D721Med (cell line): ENCODE results near the gene DLL3.

Source experiments
- DNase-seq: peaks from one replicate; pipeline ENCODE4 v3.0.0; 2011; ENCODE audit warnings: low spot score; ENCODE audit not compliant: insufficient read length
- FAIRE-seq: peaks from 2 replicates; lab custom pipeline; 2011; peaks lifted over from hg19 to GRCh38; lab: Jason Lieb, UNC
- TF ChIP-seq, protein P1 (sequence below): IDR thresholded peaks from 2 replicates; pipeline ENCODE4 v1.5.1; 2012; ENCODE audit warnings: mild to moderate bottlenecking, control low read depth; ENCODE audit not compliant: insufficient read depth; ENCODE audit errors: missing control alignments

DLL3 gene

DNA sequence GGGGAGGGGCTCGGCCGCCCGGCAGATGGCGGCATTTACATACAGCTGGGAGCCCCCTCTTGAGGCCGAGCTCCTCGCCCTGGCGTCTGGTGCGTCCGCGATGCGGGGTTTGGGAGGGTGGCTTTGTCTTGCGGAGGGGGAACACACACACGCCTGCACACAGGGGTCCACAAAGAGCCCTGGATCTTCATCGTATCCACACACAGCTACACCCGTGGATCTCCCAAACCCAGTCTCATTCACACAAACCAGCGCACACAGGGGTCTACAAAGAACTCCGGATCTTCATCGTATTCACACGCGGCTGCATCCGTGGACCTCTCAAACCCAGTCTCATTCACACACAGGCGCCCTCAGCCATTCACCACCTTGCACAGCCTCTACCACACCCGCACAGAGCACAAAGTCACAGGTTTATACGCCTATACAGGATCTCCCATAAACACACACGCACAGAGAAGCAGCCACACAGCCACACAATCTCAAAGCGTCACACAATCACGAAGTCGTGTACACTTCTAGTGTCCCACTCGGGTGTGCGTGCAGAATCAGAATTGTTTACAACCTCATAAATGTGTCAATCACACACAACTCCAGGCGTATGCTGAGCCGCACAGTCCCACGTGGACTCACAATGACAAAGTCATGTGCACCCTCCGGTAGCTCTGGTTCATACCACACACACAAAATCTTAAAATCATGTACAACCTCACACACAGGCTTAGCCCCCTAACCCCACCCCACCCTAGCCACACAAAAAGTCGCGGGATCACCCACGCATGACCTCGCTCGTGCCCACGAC, 550 bp upstream of the DLL3 start:
- DNase-seq (no peak), FAIRE-seq (peak; percentile 73)
- TF ChIP-seq, protein P1, sequence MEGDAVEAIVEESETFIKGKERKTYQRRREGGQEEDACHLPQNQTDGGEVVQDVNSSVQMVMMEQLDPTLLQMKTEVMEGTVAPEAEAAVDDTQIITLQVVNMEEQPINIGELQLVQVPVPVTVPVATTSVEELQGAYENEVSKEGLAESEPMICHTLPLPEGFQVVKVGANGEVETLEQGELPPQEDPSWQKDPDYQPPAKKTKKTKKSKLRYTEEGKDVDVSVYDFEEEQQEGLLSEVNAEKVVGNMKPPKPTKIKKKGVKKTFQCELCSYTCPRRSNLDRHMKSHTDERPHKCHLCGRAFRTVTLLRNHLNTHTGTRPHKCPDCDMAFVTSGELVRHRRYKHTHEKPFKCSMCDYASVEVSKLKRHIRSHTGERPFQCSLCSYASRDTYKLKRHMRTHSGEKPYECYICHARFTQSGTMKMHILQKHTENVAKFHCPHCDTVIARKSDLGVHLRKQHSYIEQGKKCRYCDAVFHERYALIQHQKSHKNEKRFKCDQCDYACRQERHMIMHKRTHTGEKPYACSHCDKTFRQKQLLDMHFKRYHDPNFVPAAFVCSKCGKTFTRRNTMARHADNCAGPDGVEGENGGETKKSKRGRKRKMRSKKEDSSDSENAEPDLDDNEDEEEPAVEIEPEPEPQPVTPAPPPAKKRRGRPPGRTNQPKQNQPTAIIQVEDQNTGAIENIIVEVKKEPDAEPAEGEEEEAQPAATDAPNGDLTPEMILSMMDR = peak; percentile 36

DNA sequence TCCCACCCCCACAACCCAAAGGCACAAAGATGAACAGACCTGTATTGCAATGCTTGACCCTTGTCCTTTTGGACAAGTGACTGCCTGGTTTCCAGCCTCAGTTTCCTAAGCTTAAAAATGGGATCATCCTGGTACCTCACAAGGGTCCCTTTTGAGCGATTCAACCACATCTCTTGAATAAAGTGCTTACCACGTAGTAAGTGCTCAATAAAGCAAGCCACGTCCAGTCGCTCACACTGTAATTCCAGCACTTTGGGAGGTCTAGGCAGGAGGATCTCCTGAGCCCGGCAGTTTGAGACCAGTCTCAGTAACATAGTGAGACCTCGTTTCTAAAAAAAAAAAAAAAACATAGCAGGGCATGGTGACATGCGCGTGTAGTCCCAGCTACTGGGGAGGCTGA, 1.2 kb downstream of the DLL3 start:
- TF ChIP-seq, protein P1 = no peak
- DNase-seq (no peak), FAIRE-seq (no peak)

DNA sequence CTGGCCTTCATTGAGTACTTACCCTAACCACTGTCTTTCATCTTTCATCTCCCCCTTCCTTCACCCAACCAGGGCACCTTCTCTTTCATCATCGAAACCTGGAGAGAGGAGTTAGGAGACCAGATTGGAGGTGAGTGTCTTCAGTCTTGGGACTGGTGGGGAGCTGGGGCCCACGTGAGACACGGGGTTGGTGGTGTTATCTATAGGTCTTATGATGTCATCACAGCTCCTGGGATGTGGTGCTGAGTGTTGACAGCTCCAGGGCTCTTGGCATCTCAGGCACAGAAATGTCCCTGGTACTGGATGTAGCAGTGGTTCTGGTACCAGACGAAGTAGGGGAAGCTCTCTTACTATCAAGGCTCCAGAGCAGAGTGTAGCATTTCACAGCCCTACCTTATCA, 1.8 kb downstream of the DLL3 start:
- no peak for DNase-seq
- TF ChIP-seq, protein P1 = no peak
- FAIRE-seq = no peak

DNA sequence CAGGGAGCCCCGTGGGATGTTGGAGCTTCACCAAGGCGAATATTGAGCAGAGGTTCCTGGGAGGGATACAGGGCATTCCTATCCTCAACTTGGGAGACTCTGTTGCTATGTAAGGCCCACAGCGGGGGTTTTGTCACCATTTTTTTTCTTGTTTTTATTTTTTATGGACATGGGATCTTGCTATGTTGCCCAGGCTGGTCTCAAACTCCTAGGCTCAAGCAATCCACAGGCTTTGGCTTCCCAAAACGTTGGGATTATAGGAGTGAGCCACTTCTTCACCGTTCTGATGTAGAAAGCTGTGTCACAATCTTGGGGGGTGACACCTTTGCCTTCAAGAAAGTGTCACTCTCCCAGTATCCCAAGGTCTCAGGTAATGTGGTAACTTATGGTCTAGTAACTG, 2.6 kb downstream of the DLL3 start:
- no peak for FAIRE-seq
- TF ChIP-seq, protein P1 = no peak

DNA sequence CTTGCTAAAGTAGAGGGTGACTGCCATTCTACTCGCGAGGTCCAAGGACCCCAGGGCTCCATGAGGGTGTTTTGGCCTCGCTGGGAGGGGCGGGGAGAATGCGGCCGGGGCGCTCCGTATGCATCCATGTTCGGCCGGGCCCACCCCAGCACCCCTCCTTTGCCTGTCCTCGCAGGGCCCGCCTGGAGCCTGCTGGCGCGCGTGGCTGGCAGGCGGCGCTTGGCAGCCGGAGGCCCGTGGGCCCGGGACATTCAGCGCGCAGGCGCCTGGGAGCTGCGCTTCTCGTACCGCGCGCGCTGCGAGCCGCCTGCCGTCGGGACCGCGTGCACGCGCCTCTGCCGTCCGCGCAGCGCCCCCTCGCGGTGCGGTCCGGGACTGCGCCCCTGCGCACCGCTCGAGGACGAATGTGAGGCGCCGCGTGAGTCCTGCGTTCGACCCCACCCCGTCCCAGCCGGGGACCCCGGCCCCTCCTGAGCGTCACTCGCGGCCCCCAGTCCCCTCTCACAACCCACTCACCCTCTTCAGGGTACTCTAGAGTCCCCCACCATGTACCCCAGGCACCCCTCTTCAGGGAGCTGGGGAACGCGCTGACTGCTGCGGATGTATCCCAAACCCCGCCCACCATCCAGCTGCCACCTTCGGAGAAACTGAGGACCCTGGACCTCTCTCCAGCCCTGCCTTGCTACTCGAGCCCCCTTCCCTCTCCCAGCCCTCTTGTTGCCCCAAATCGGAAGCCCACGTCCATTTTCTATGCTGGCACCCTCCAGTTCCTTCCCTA, 4.1 kb downstream of the DLL3 start:
- TF ChIP-seq, protein P1 = peak; percentile 53
- DNase-seq = peak; percentile 79
- FAIRE-seq = no peak

More for the DNA sequence above, 2.6 kb downstream of the DLL3 start:
- no peak for DNase-seq

DNA sequence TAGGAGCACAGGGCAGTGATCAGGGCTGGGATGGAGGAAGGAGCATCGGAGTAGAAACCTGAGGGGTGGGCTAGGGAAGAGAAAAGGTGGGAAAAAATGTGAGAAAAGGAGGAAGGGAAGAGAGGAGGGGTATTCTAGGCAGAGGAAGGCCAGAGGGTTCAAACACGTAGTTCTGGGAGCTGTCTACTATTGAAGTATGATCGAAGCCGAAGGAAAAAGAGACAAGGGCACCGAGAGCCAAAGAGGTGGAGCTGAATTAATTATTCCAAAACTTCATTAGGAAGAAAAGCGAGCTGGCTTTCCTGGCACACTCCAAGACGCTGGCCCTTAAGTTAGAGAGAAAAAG, 7.8 kb downstream of the DLL3 start:
- FAIRE-seq (no peak), DNase-seq (no peak)
- TF ChIP-seq, protein P1 = no peak
